HepG2 (cell line): ENCODE results near the gene RICTOR. TPM values are rescaled to one million over a fixed set of nuclear protein-coding genes. Genes with fewer than 3 reads are reported as not detected.

Source experiments
- ATAC-seq: fragments of 200-7000 bp; cut with Tn5 transposase; 3 replicates; pipeline ENCODE4 v1.9.1; 2020; ENCODE audit warnings: mild to moderate bottlenecking, moderate library complexity
- BruUV-seq: library from RNA; stranded (reverse); fragments of 400-500 nt; replicated peaks from 2 replicates; lab custom pipeline; 2021; lab: Mats Ljungman, UMichigan
- CTCF ChIA-PET: fragments of 300-600 bp; formaldehyde crosslinking; extraction: SDS; loops from one replicate; lab custom pipeline; 2021; ENCODE audit warnings: low total read pairs, inconsistent platforms, low intra/inter-chr PET ratio; lab: Yijun Ruan, JAX
- POLR2A ChIA-PET: fragments of 350-600 bp; sonication (Branson Sonifier 250); formaldehyde crosslinking; loops from one replicate; lab custom pipeline; 2020; ENCODE audit warnings: antibody characterized with exemption, inconsistent platforms; lab: Yijun Ruan, JAX
- DNase-seq: peaks from one replicate; pipeline ENCODE4 v3.0.0-alpha.2; 2015; ENCODE audit warnings: low spot score
- FAIRE-seq: peaks from 3 replicates; lab custom pipeline; 2011; peaks lifted over from hg19 to GRCh38; lab: Jason Lieb, UNC
- H2AFZ ChIP-seq: one replicate; pipeline ENCODE4 v1.6.1; 2011; ENCODE audit warnings: low read length, inconsistent platforms
- H3K27ac ChIP-seq: fragments of 300-600 bp; 3 replicates; pipeline ENCODE4 v1.8.0; 2011; ENCODE audit warnings: mixed run types, mild to moderate bottlenecking, mixed read lengths, low read length, inconsistent platforms; ENCODE audit not compliant: insufficient read depth; ENCODE audit errors: extremely low read length
- H3K27me3 ChIP-seq, 2 experiments: fragments of 200-600 bp in 1 of 2; 2 replicates in 1 of 2; 3 replicates in 1 of 2; pipeline versions ENCODE4 v1.6.0 to v1.8.0; 2011; ENCODE audit warnings: low read length in 2 of 2, mild to moderate bottlenecking in 2 of 2, moderate library complexity in 2 of 2, inconsistent platforms in 1 of 2; ENCODE audit not compliant: insufficient read depth in 2 of 2, control insufficient read depth in 1 of 2
- H3K36me3 ChIP-seq, 2 experiments: fragments of 200-600 bp in 1 of 2; replicated peaks in 1 of 2; 2 replicates in 1 of 2; 3 replicates in 1 of 2; pipeline versions ENCODE4 v1.5.1 to v1.8.0; 2011; ENCODE audit warnings: low read length in 2 of 2, inconsistent platforms in 1 of 2; ENCODE audit not compliant: insufficient read depth in 2 of 2, control insufficient read depth in 1 of 2
- H3K4me1 ChIP-seq: 2 replicates; pipeline ENCODE4 v1.5.1; 2012; ENCODE audit warnings: low read length, inconsistent platforms; ENCODE audit not compliant: insufficient read depth
- H3K4me2 ChIP-seq: 2 replicates; pipeline ENCODE4 v1.6.0; 2011; ENCODE audit warnings: low read depth, low read length, inconsistent platforms
- H3K4me3 ChIP-seq, 3 experiments: fragments of 200-600 bp in 1 of 3; sonication (generic), shearing (Covaris generic) in 1 of 3; replicated peaks in 1 of 3; 2 replicates each; pipeline ENCODE4 v1.5.1; 2011 to 2016; ENCODE audit warnings: low read length in 3 of 3, inconsistent platforms in 2 of 3, low read depth in 2 of 3, mild to moderate bottlenecking in 2 of 3, control low read depth in 1 of 3, mixed read lengths in 1 of 3; ENCODE audit not compliant: insufficient read depth in 1 of 3
- H3K79me2 ChIP-seq: one replicate; pipeline ENCODE4 v1.6.1; 2011; ENCODE audit warnings: low read length, inconsistent platforms; ENCODE audit not compliant: insufficient read depth
- H3K9ac ChIP-seq: 2 replicates; pipeline ENCODE4 v1.6.0; 2011; ENCODE audit warnings: mild to moderate bottlenecking, low read depth, low read length, inconsistent platforms; ENCODE audit not compliant: insufficient read depth
- H3K9me3 ChIP-seq: 2 replicates; pipeline ENCODE4 v1.5.1; 2012; ENCODE audit warnings: mild to moderate bottlenecking, low read length
- H4K20me1 ChIP-seq: 2 replicates; pipeline ENCODE4 v1.6.0; 2011; ENCODE audit warnings: inconsistent platforms, mild to moderate bottlenecking, low read length, moderate library complexity; ENCODE audit not compliant: insufficient read depth
- HOXA3 ChIP-seq: sonication (generic); formaldehyde crosslinking; IDR thresholded peaks from 2 replicates; pipeline ENCODE4 v1.5.0; 2020; ENCODE audit warnings: missing genetic modification reagents
- KAT2B ChIP-seq: fragments of 150-350 bp; IDR thresholded peaks from 2 replicates; pipeline ENCODE4 v1.6.1; 2014; ENCODE audit warnings: low read depth, low read length, borderline replicate concordance
- MNT ChIP-seq: fragments of 450-650 bp; IDR thresholded peaks from 2 replicates; pipeline ENCODE4 v1.6.1; 2016
- TARDBP ChIP-seq: sonication (generic); formaldehyde crosslinking; IDR thresholded peaks from 2 replicates; pipeline ENCODE4 v1.8.0; 2022; ENCODE audit warnings: mild to moderate bottlenecking, missing genetic modification reagents
- ZBTB1 ChIP-seq: sonication (generic); formaldehyde crosslinking; IDR thresholded peaks from 2 replicates; pipeline ENCODE4 v1.4.0; 2020; ENCODE audit warnings: missing genetic modification reagents, borderline replicate concordance
- ZBTB33 ChIP-seq: sonication (generic); formaldehyde crosslinking; IDR thresholded peaks from 2 replicates; pipeline ENCODE4 v1.4.0; 2020; ENCODE audit warnings: missing genetic modification reagents
- ZC3H4 ChIP-seq: sonication (generic); formaldehyde crosslinking; IDR thresholded peaks from 2 replicates; pipeline ENCODE4 v1.4.0; 2020; ENCODE audit warnings: missing genetic modification reagents, borderline replicate concordance
- ZKSCAN1 ChIP-seq: fragments of 150-350 bp; IDR thresholded peaks from 2 replicates; pipeline ENCODE4 v1.6.1; 2014; ENCODE audit warnings: low read length
- ZNF326 ChIP-seq: sonication (generic); formaldehyde crosslinking; IDR thresholded peaks from 2 replicates; pipeline ENCODE4 v1.4.0; 2020; ENCODE audit warnings: missing genetic modification reagents, borderline replicate concordance
- WGBS: methylation state at CpG from one replicate; pipeline ENCODE4 v1.1.6; 2017; ENCODE audit warnings: low lambda C conversion rate; 5-methylcytosine and 5-hydroxymethylcytosine counted together
- in situ Hi-C: cut with HindIII; loops from 2 replicates; pipeline ENCODE4 v1.10.0; 2017; ENCODE audit warnings: low pct_unique_long_range_greater_than_20kb; ENCODE audit not compliant: extremely low pct_ligation_motif_present
- intact Hi-C: fragments of 100-400 bp; cut with micrococcal nuclease; formaldehyde crosslinking; loops from one replicate; pipeline ENCODE4 v1.10.0; 2022; ENCODE audit not compliant: unreplicated experiment
- polyA plus RNA-seq, 8 experiments: library from polyadenylated mRNA; depleted of rRNA in 3 of 8; stranded (reverse) in 7 of 8; unstranded in 1 of 8; fragments of >200 nt; fragmentation: Illumina TruSeq in 4 of 8; extraction: Trizol in 4 of 8; gene quantifications; 2 replicates each; pipeline versions ENCODE4 v1.2.1 to v1.2.3, GENCODE V29; 2011 to 2016; ENCODE audit warnings: low read depth in 4 of 8, missing spikeins in 1 of 8, mixed read lengths in 1 of 8; ENCODE audit not compliant: insufficient read depth in 1 of 8
- total RNA-seq, 5 experiments: library from RNA; depleted of rRNA; stranded (reverse); fragments of >200 nt; fragmentation: Illumina TruSeq; extraction: Trizol; gene quantifications; 2 replicates each; pipeline ENCODE4 v1.2.3, GENCODE V29; 2016; ENCODE audit warnings: low read depth in 1 of 5

Gene RICTOR
- total and polyA plus RNA-seq, 2 of the 13 experiments (the other 11 are each of a cell fraction or from before 2014, with no cell fraction given): 10.7 to 15.4 TPM

- no peaks in the 10 kb centered on the region for H3K27me3 ChIP-seq
- ChIA-PET CTCF (no interaction called here), POLR2A (no interaction called here)
- FAIRE-seq: no peak
- H3K27ac ChIP-seq: no peak overlapping the region
- no peaks in the 10 kb centered on the region for H3K36me3 ChIP-seq
- intact Hi-C loops (no loop called here), in situ Hi-C loops (no loop called here)
- no peak for DNase-seq
- no peak overlapping the region for H3K4me3 ChIP-seq
- peaks cover 8% of the 10 kb centered on the region for H3K4me1 ChIP-seq
- H3K79me2 ChIP-seq: no peaks in the 10 kb centered on the region
- no peaks in the 10 kb centered on the region for H4K20me1 ChIP-seq
- H3K4me2 ChIP-seq: no peak overlapping the region
- WGBS: 55% methylated on average over 3 of the region's 3 CpGs
- H2AFZ ChIP-seq: no peak overlapping the region
- no peak for ATAC-seq
- H3K9ac ChIP-seq: no peak overlapping the region
- H3K9me3 ChIP-seq: no peaks in the 10 kb centered on the region
- no peak for TF ChIP-seq HOXA3 (CRISPR knock-in tag)
- no peak for TF ChIP-seq ZNF326 (CRISPR knock-in tag)
- TF ChIP-seq ZKSCAN1: no peak
- no peak for TF ChIP-seq KAT2B
- TF ChIP-seq ZBTB1 (CRISPR knock-in tag): no peak
- TF ChIP-seq ZC3H4: no peak
- no peak for TF ChIP-seq ZBTB33 (CRISPR knock-in tag)
- no peak for TF ChIP-seq MNT
- TF ChIP-seq TARDBP (CRISPR knock-in tag): no peak
- TF ChIP-seq, all 625 proteins: peak for 0
- no TSS peak for BruUV-seq
These were observed 8.8 kb upstream of the RICTOR start for GRCh38 chr5:39082995-39083394.
